ENCODE data around the gene RABL6. TPM values are rescaled to one million over a fixed set of nuclear protein-coding genes. Genes with fewer than 3 reads are reported as not detected.
"Not testable (repeated sequence)": the region's sequence is repeated elsewhere in the genome, so short reads cannot be mapped to it uniquely, and the experiment has no call there.

The RABL6 gene
- total RNA-seq, 1 donor from 2014 or later, result 71.2 TPM

DNA sequence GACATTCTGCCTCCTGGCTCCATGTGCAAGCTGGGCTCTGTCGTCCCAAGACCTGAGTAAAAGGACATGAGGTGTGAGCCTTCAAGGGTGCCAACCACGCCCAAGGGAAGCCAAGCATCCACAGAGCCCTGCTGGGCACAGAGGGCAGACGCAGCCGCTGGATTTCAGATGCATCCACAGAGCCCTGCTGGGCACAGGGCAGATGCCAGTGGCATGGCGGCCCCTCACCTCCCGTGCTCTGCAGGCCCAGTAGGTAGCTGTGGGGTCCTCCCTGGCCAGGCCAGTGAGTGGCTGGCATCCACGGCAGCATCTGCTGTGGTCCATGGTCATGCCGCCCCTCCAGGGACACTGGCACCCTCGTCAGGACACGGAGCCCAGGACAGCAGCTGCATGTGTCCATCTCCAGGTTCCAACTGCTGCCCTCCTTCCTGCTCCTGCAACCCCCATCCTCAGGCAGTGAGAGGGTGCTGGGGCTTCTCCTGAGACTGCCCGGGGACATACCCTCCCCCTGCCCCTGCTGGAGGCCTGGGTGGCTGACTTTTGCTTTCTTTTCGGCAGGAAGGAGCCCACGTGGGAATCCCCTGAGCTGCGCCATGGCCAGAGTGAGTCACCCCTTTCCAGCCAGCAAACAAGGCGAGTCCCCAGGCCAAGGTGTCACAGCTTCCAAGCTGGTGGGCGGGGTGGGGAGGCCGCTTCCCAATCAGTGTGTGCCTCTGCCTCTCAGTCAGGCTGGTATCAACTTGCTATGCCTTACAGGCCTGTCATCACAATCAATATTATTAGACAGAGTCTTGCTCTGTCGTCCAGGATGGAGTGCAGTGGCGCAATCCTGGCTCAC lies 74.6 kb downstream of the RABL6 start:
- Mint-ChIP-seq H3K9me3 (no peaks in the 10 kb centered on the region), H3K27me3 (ENCODE audit: insufficient read depth, low read depth) (peaks cover 2% of the 10 kb centered on the region), H3K36me3 (no peaks in the 10 kb centered on the region), H3K4me3 (no peak overlapping the region), H3K4me1 (peaks cover 4% of the 10 kb centered on the region), H3K27ac (no peak overlapping the region)
- no peak for DNase-seq (ENCODE audit: low spot score)
- Histone ChIP-seq H4K20me1 (ENCODE audit: low read depth) (peaks cover 7% of the 10 kb centered on the region), H3K4me1 (peaks cover 6% of the 10 kb centered on the region), H3K36me3 (no peaks in the 10 kb centered on the region), H3K79me2 (ENCODE audit: low read depth) (peaks cover 13% of the 10 kb centered on the region), H2AFZ (replicated peaks) (no peak overlapping the region), H3K9me3 (ENCODE audit: low read depth) (no peaks in the 10 kb centered on the region), H3K4me3 (no peak overlapping the region), H3F3A (ENCODE audit: low read depth) (peaks cover 6% of the 10 kb centered on the region), H3K27me3 (no peaks in the 10 kb centered on the region), H3K27ac (no peak overlapping the region), H3K9ac (no peak overlapping the region), H3K4me2 (no peak overlapping the region)
- TF ChIP-seq CTCF (IDR thresholded peaks at IDR 0.05) (no peak), EZH2 (IDR thresholded peaks at IDR 0.05) (no peak), EZH2phosphoT487 (IDR thresholded peaks at IDR 0.05) (no peak)

GRCh38 chr9:136882947-136883283 lies 75.2 kb downstream of the RABL6 start:
- not testable (repeated sequence) for H3K4me2 ChIP-seq, H3K4me3 Mint-ChIP-seq, H3K4me3 ChIP-seq

GRCh38 chr9:136883670-136884069 lies 75.9 kb downstream of the RABL6 start:
- not testable (repeated sequence) for H3K9ac ChIP-seq; H3K27me3 Mint-ChIP-seq (ENCODE audit: insufficient read depth, low read depth); H2AFZ ChIP-seq (replicated peaks); H3K4me3 Mint-ChIP-seq; H3K27me3 ChIP-seq; H3K9me3 ChIP-seq (ENCODE audit: low read depth); H3K4me1 Mint-ChIP-seq; H3K27ac ChIP-seq; H3K9me3 Mint-ChIP-seq; H3K4me2 ChIP-seq; H3K36me3 ChIP-seq; H3K4me3 ChIP-seq; H3K27ac Mint-ChIP-seq; DNase-seq (ENCODE audit: low spot score); H3K36me3 Mint-ChIP-seq; H3F3A ChIP-seq (ENCODE audit: low read depth)
- Histone ChIP-seq H4K20me1 (ENCODE audit: low read depth) (peaks cover 20% of the 10 kb centered on the region), H3K4me1 (peaks cover 11% of the 10 kb centered on the region), H3K79me2 (ENCODE audit: low read depth) (peaks cover 26% of the 10 kb centered on the region)

More at GRCh38 chr9:136882947-136883283, 75.2 kb downstream of the RABL6 start:
- H3K9ac ChIP-seq; H2AFZ ChIP-seq (replicated peaks); H3F3A ChIP-seq (ENCODE audit: low read depth); H3K4me1 Mint-ChIP-seq; H3K27me3 ChIP-seq; H3K27me3 Mint-ChIP-seq (ENCODE audit: insufficient read depth, low read depth); H3K36me3 ChIP-seq; H3K27ac ChIP-seq; DNase-seq (ENCODE audit: low spot score); H3K36me3 Mint-ChIP-seq; H3K9me3 ChIP-seq (ENCODE audit: low read depth); H3K9me3 Mint-ChIP-seq; H3K27ac Mint-ChIP-seq: not testable (repeated sequence)
- Histone ChIP-seq H4K20me1 (ENCODE audit: low read depth) (peaks cover 12% of the 10 kb centered on the region), H3K79me2 (ENCODE audit: low read depth) (peaks cover 19% of the 10 kb centered on the region), H3K4me1 (peaks cover 11% of the 10 kb centered on the region)

DNA sequence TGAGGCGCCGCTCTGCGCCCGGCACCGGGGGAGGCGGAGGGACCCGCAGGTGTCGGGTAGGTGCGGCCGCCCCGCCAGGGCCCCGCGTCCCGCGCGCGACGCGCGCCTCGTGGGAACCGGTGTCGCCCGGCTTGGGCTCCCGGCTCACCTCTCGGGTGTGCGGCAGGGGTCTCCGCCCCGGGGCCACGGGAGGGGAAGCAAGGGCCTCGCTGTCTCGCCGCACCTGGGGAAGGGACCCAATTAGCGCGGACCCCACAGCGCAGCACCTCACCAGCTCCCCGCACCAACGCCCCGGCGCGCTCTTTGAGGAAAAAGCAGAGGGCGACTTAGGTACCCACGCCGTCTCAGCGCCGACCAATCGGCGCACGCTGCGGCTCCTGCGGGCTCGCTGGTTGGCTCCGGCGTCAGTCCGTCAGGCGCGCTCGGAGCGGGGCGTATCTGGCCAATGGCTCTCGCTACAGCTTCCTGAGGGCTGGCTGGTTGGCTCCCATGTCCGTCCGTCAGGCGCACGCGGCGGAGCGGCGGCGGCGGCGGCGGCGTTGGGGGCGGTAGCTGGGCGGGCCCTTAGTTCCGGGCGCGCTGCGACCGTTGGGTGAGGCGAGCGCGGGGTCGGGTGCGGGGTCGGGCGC lies 78.3 kb downstream of the RABL6 start, which contains the start of gene TRAF2:
Gene TRAF2, plus strand, starts transcription at position 567 of the 629 bp plus-strand sequence. CDS start 12,225 bp downstream, outside the sequence.
- Histone ChIP-seq H3K9me3 (ENCODE audit: low read depth) (no peaks in the 10 kb centered on the region), H3F3A (ENCODE audit: low read depth) (peaks cover 6% of the 10 kb centered on the region), H3K4me1 (peaks cover 11% of the 10 kb centered on the region), H3K4me3 (peak within 1 kb of the TSS; percentile 97), H4K20me1 (ENCODE audit: low read depth) (peaks cover 40% of the 10 kb centered on the region), H2AFZ (replicated peaks) (peak within 1 kb of the TSS; percentile 89), H3K27me3 (no peaks in the 10 kb centered on the region), H3K36me3 (no peaks in the 10 kb centered on the region), H3K4me2 (peak within 1 kb of the TSS; percentile 97), H3K27ac (peak within 1 kb of the TSS; percentile 11), H3K9ac (peak within 1 kb of the TSS; percentile 80), H3K79me2 (ENCODE audit: low read depth) (peaks cover 50% of the 10 kb centered on the region)
- Mint-ChIP-seq H3K36me3 (no peaks in the 10 kb centered on the region), H3K4me1 (peaks cover 7% of the 10 kb centered on the region), H3K9me3 (no peaks in the 10 kb centered on the region), H3K27ac (peak within 1 kb of the TSS; percentile 71), H3K27me3 (ENCODE audit: insufficient read depth, low read depth) (peaks cover 2% of the 10 kb centered on the region), H3K4me3 (peak within 1 kb of the TSS; percentile 89)
- no peak for TF ChIP-seq EZH2phosphoT487 (IDR thresholded peaks at IDR 0.05)
- peak; percentile 99 for DNase-seq (ENCODE audit: low spot score)

Measured in neural progenitor cell (in vitro differentiated cells).